Transverse colon (tissue), 4 donors: Measurements from ENCODE around the gene MED27.

Experiments used
- EP300 ChIP-seq: sonication (generic); formaldehyde crosslinking; IDR thresholded peaks from one replicate; pipeline ENCODE4 v1.6.1; 2017; ENCODE audit warnings: antibody characterized with exemption, low read depth
- POLR2A ChIP-seq: fragments of 450-650 bp; IDR thresholded peaks from one replicate; pipeline ENCODE4 v1.6.1; 2016; ENCODE audit warnings: antibody characterized with exemption, mild to moderate bottlenecking, moderate library complexity
- POLR2AphosphoS5 ChIP-seq, 3 donors: sonication (generic); formaldehyde crosslinking; IDR thresholded peaks; one replicate each; pipeline ENCODE4 v1.6.1; 2016; ENCODE audit warnings: antibody characterized with exemption in 3 of 3
- TF ChIP-seq, protein P1 (sequence below), 5 experiments: fragments of 200-600 bp in 3 of 5; fragments of 450-650 bp in 2 of 5; sonication (generic) in 3 of 5; IDR thresholded peaks; 1 replicate in 2 of 5; 2 replicates in 3 of 5; pipeline ENCODE4 v1.5.1; 2016 to 2017; ENCODE audit warnings: antibody characterized with exemption in 5 of 5, inconsistent platforms in 3 of 5, mild to moderate bottlenecking in 2 of 5, moderate library complexity in 1 of 5

DNA sequence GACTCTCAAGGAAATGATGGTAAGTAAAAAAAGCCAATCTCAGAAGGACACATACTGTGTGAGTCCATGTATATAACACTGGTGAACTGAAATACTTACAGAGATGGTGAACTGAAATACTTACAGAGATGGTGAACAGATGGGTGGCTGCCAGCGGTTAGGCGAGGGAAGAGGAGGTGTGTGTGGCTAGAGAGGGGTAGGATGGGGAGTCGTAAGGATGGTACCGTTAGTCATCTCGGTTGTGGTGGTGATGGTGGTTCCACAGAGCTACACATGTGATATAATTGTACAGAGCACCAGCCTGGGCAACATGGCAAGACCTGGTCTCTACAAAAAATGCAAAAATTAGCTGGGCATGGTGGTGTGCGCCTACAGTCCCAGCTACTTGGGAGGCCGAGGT lies 226.2 kb downstream of the MED27 start:
- TF ChIP-seq, protein P1, sequence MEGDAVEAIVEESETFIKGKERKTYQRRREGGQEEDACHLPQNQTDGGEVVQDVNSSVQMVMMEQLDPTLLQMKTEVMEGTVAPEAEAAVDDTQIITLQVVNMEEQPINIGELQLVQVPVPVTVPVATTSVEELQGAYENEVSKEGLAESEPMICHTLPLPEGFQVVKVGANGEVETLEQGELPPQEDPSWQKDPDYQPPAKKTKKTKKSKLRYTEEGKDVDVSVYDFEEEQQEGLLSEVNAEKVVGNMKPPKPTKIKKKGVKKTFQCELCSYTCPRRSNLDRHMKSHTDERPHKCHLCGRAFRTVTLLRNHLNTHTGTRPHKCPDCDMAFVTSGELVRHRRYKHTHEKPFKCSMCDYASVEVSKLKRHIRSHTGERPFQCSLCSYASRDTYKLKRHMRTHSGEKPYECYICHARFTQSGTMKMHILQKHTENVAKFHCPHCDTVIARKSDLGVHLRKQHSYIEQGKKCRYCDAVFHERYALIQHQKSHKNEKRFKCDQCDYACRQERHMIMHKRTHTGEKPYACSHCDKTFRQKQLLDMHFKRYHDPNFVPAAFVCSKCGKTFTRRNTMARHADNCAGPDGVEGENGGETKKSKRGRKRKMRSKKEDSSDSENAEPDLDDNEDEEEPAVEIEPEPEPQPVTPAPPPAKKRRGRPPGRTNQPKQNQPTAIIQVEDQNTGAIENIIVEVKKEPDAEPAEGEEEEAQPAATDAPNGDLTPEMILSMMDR (IDR thresholded peaks at IDR 0.05) = no peak
- TF ChIP-seq POLR2A = no peak
- TF ChIP-seq POLR2AphosphoS5 (IDR thresholded peaks at IDR 0.05) = no peak
- no peak for TF ChIP-seq EP300
